Vagina (tissue), 2 donors: ENCODE results near the gene NAA40.

ENCODE experiments used
- POLR2A ChIP-seq, 2 donors: fragments of 450-650 bp; IDR thresholded peaks; one replicate each; pipeline ENCODE4 v1.6.1; 2017; ENCODE audit warnings: antibody characterized with exemption in 2 of 2, mild to moderate bottlenecking in 2 of 2, moderate library complexity in 2 of 2
- TF ChIP-seq, protein P1 (sequence below), 3 experiments: fragments of 450-650 bp in 2 of 3; fragments of 200-600 bp in 1 of 3; sonication (generic) in 1 of 3; IDR thresholded peaks; one replicate each; pipeline ENCODE4 v1.5.1; 2017 to 2019; ENCODE audit warnings: antibody characterized with exemption in 3 of 3, mild to moderate bottlenecking in 2 of 3, moderate library complexity in 2 of 3

GRCh38 chr11:64005691-64006090, 66.9 kb downstream of the NAA40 start:
- TF ChIP-seq, protein P1, sequence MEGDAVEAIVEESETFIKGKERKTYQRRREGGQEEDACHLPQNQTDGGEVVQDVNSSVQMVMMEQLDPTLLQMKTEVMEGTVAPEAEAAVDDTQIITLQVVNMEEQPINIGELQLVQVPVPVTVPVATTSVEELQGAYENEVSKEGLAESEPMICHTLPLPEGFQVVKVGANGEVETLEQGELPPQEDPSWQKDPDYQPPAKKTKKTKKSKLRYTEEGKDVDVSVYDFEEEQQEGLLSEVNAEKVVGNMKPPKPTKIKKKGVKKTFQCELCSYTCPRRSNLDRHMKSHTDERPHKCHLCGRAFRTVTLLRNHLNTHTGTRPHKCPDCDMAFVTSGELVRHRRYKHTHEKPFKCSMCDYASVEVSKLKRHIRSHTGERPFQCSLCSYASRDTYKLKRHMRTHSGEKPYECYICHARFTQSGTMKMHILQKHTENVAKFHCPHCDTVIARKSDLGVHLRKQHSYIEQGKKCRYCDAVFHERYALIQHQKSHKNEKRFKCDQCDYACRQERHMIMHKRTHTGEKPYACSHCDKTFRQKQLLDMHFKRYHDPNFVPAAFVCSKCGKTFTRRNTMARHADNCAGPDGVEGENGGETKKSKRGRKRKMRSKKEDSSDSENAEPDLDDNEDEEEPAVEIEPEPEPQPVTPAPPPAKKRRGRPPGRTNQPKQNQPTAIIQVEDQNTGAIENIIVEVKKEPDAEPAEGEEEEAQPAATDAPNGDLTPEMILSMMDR (IDR thresholded peaks at IDR 0.05), result no peak
- TF ChIP-seq POLR2A (IDR thresholded peaks at IDR 0.05), result no peak
